GM12801 (cell line): ENCODE data around the gene PIK3C2G.

Experiments used
- CTCF ChIP-seq: IDR thresholded peaks from one replicate; pipeline ENCODE4 v1.5.1; 2011; ENCODE audit warnings: control low read depth; ENCODE audit not compliant: insufficient read length; ENCODE audit errors: extremely low read depth

The PIK3C2G gene

GRCh38 chr12:18546399-18546798, 285.1 kb downstream of the PIK3C2G start:
- TF ChIP-seq CTCF = no peak

DNA sequence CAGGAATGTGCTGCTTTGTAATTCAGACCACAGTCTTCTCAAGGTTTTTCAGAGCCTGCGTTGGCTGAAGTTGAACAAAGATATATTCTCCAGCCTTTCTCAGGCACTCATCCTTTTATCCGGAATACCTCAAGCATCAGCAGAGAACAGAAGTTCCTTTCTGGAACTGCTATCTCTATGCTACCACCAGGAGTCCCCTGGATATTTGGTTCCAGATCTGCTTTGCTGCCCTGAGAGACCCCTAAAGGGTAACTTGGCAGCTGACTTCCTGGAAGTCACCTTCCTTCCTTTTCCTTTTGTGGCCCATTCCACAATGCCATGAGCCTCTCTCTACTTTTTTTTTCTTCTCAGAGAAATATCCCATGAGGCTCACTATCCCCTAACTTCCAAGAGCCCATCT, 288.3 kb downstream of the PIK3C2G start:
- TF ChIP-seq CTCF = no peak

DNA sequence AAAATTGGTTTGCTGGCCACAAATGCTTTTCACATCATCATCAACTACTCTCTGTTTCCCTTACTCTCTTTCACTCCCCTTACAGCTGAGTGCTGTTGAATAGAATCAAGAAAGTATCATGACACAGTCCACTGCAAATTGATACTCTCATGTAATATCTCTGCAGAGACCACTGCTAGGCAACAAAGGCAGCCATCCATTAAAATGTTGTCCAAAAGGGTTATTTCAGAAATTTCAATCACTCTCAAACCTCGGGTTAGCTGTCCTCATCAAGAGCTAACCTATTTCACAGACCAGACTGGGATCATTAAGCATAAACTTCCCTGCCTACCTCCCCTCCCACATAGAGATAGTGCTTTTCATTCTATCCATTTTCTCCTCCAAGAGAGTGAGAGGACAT, 289.8 kb downstream of the PIK3C2G start:
- TF ChIP-seq CTCF = no peak

DNA sequence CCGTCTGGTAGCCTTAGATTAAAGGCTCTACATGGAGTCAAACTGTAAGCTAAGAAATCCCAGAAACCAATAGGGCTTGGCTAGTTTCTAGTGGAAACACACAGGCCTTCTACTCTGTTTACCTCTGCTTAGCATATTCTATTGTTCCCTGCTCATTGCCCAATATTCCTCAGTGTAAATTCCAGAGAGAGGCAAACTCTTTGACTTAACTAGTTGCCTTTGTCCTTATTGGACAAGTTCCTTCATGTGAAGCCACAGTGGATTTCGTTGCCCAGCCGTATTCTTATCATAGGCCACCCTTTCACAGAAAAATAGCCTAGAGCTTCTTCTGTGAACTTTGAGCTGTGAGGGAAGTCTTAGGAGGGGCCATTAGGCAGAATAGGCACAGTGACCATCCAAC, 290.4 kb downstream of the PIK3C2G start:
- TF ChIP-seq CTCF = no peak

- no peak for TF ChIP-seq CTCF
Observed at GRCh38 chr12:18552829-18553228, 291.5 kb downstream of the PIK3C2G start.

DNA sequence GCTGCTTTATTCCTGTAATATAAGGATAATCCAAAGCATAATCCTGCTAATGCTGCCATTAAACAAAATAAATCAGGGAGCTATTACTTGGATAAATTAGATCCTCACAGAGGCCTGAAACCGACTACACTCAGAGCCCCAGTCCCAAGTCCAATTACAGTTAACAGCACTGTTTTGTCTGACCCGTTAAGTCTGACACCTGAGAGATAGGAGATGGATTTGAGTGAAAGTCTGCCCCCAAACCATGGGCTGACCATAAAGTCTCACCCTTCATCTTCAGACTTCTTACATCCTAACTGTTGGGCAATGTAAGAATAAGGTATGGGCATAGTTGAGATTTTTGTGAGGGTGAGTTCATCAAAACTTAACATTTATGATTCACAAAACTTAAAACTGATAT, 294.8 kb downstream of the PIK3C2G start:
- no peak for TF ChIP-seq CTCF

GRCh38 chr12:18559242-18559641, 297.9 kb downstream of the PIK3C2G start:
- no peak for TF ChIP-seq CTCF

DNA sequence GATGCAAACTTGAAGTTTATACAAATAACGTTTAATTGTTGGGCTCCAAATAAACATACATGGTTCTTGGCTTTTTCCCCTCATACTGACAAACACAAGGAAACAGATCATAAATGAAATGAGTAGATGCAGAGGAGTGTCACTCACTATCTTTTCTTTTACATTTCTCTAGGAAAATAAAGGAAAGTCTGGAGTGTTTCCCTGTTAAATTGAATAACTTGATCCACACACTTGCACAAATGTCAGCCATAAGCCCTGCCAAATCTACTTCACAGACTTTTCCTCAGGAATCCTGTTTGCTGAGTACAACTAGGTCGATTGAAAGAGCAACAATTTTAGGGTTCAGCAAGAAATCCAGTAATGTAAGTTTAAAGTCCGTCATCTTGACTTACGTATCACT, 301.2 kb downstream of the PIK3C2G start:
- TF ChIP-seq CTCF = no peak
